ENCODE results near the gene FOSB. TPM values are rescaled to one million over a fixed set of nuclear protein-coding genes. Genes with fewer than 3 reads are reported as not detected.

Gene FOSB
- total and polyA plus RNA-seq, 9 of the 15 experiments (the other 6 are each of a cell fraction or from before 2014, with no cell fraction given) = 0.11 to 2.7 (median 0.73) TPM

DNA sequence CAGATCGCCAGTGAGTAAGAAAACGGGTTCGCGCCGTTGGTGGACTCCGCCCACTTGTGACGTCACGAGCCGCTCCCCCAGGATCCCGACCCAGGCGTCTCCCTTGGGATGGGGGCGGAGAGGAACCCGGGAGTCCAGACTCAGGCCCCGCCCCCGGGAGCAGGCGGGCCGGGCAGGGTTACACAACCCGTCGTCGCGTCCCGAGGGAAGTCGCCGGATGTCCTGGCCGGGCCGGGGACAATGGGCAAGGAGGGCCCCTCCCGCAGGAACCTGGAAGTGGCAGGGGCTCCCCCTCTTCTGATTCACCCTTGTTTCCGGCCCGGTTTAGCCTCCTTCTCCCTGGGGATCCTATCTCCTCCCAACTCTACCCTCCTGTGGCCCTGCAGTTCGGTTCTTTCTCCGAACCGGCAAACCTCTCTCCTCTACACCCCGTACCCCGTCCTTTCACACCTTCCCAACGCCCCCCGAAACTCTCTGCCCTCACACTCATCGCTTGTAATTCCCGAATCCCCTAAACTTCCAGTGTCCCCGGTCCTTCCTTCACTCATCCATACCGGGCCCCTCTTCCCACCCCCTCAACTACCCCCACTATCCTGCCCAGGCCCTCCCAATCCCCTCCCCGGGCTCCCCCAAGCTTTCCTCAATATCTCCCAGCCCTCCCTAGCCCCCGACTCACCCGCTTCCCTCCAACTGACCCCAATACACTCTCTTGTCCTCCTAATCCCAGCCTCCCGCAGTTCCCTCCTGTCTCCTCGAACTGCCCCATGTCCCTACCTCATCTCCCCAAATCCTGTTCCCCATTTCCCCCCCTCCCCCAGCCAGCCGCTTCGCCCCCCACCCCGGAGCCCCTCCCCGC lies 24.1 kb upstream of the FOSB start (continued):
- TF ChIP-seq ZBED1 (IDR thresholded peaks at IDR 0.05) = no peak
- no peak for TF ChIP-seq TRIM28 (IDR thresholded peaks at IDR 0.05)
- no peak for TF ChIP-seq ZNF3 (CRISPR knock-in tag; IDR thresholded peaks at IDR 0.05)
- TF ChIP-seq NR2C1 (IDR thresholded peaks at IDR 0.05) = no peak
- no peak for TF ChIP-seq NR2C1 (tag; IDR thresholded peaks at IDR 0.05)
- TF ChIP-seq ESRRA (IDR thresholded peaks at IDR 0.05; ENCODE audit: borderline replicate concordance, low read depth) = 0 out of 2 replicates have a peak, but pooled peaks have one; percentile 26
- 0 out of 2 replicates have a peak, but pooled peaks have one; percentile 60 for TF ChIP-seq E2F1 (CRISPR knock-in tag; IDR thresholded peaks at IDR 0.05)
- peak; percentile 85 for TF ChIP-seq ZBTB26 (CRISPR knock-in tag; IDR thresholded peaks at IDR 0.05)
- no peak for TF ChIP-seq CBFB (CRISPR knock-in tag; IDR thresholded peaks at IDR 0.05)
- TF ChIP-seq ZNF740 (CRISPR knock-in tag; IDR thresholded peaks at IDR 0.05) = peak; percentile 48; the same call in 1 of the 2 replicates
- peak in 1 of 2 experiments; percentile 32; a peak in 2 of 4 replicates for TF ChIP-seq ZNF740 (tag; IDR thresholded peaks at IDR 0.05)
- TF ChIP-seq RB1 (IDR thresholded peaks at IDR 0.05; ENCODE audit: low read depth) = peak; percentile 72
- TF ChIP-seq, protein P1, sequence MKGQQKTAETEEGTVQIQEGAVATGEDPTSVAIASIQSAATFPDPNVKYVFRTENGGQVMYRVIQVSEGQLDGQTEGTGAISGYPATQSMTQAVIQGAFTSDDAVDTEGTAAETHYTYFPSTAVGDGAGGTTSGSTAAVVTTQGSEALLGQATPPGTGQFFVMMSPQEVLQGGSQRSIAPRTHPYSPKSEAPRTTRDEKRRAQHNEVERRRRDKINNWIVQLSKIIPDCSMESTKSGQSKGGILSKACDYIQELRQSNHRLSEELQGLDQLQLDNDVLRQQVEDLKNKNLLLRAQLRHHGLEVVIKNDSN (CRISPR knock-in tag; IDR thresholded peaks at IDR 0.05) = no peak
- TF ChIP-seq ZNF175 (CRISPR knock-in tag; IDR thresholded peaks at IDR 0.05; ENCODE audit: low read depth) = no peak
- no peak for TF ChIP-seq BRCA1 (IDR thresholded peaks at IDR 0.05)
- no peak for TF ChIP-seq BRCA1 (CRISPR knock-in tag; IDR thresholded peaks at IDR 0.05)
